CD8-positive, alpha-beta memory T cell (primary cell): Measurements from ENCODE around the gene GLT6D1. TPM values are rescaled to one million over a fixed set of nuclear protein-coding genes. Genes with fewer than 3 reads are reported as not detected.

Experiments used
- CTCF ChIA-PET: fragments of 350-600 bp; sonication (Branson Sonifier 250); formaldehyde crosslinking; loops from one replicate; lab custom pipeline; 2021; ENCODE audit warnings: antibody characterized with exemption; lab: Charles Lee
- POLR2A ChIA-PET: fragments of 350-600 bp; sonication (Branson Sonifier 250); formaldehyde crosslinking; loops from one replicate; lab custom pipeline; 2021; ENCODE audit warnings: antibody characterized with exemption; lab: Charles Lee
- DNase-seq, 5 donors: peaks; one replicate each; pipeline versions ENCODE4 v3.0.0 to v3.0.0-alpha.2; 2020 to 2022; ENCODE audit warnings: mixed read lengths in 1 of 5
- H3K27ac ChIP-seq: one replicate; pipeline ENCODE4 v1.7.0; 2013; ENCODE audit warnings: low read depth, mild to moderate bottlenecking, low read length, moderate library complexity
- H3K27me3 ChIP-seq: 2 replicates; pipeline ENCODE4 v1.7.0; 2013; ENCODE audit warnings: low read length, mild to moderate bottlenecking; ENCODE audit not compliant: insufficient read depth, poor library complexity, severe bottlenecking
- H3K36me3 ChIP-seq: 2 replicates; pipeline ENCODE4 v1.7.0; 2013; ENCODE audit warnings: mild to moderate bottlenecking, low read length, moderate library complexity; ENCODE audit not compliant: insufficient read depth
- H3K4me1 ChIP-seq: 2 replicates; pipeline ENCODE4 v1.7.0; 2013; ENCODE audit warnings: mild to moderate bottlenecking, low read length, moderate library complexity; ENCODE audit not compliant: insufficient read depth
- H3K4me3 ChIP-seq: 2 replicates; pipeline ENCODE4 v1.7.0; 2013; ENCODE audit warnings: mild to moderate bottlenecking, low read length
- H3K9me3 ChIP-seq: 2 replicates; pipeline ENCODE4 v1.7.0; 2013; ENCODE audit warnings: mild to moderate bottlenecking, low read length
- H3K27ac Mint-ChIP-seq, 8 donors: one replicate each; pipeline ENCODE4 v1.8.0; 2020 to 2021; ENCODE audit warnings: mixed read lengths in 8 of 8, mild to moderate bottlenecking in 6 of 8, inconsistent platforms in 3 of 8, moderate library complexity in 3 of 8
- H3K27me3 Mint-ChIP-seq, 2 donors: one replicate each; pipeline ENCODE4 v1.8.0; 2020 to 2021; ENCODE audit warnings: mixed read lengths in 2 of 2, mild to moderate bottlenecking in 1 of 2, moderate library complexity in 1 of 2
- H3K36me3 Mint-ChIP-seq, 3 donors: one replicate each; pipeline ENCODE4 v1.8.0; 2020 to 2021; ENCODE audit warnings: mixed read lengths in 3 of 3, inconsistent platforms in 1 of 3, mild to moderate bottlenecking in 1 of 3
- H3K4me1 Mint-ChIP-seq, 3 donors: one replicate each; pipeline ENCODE4 v1.8.0; 2020 to 2021; ENCODE audit warnings: mixed read lengths in 3 of 3, inconsistent platforms in 1 of 3, mild to moderate bottlenecking in 1 of 3
- H3K4me3 Mint-ChIP-seq, 7 donors: one replicate each; pipeline ENCODE4 v1.8.0; 2020 to 2021; ENCODE audit warnings: mixed read lengths in 7 of 7, mild to moderate bottlenecking in 6 of 7, moderate library complexity in 4 of 7, inconsistent platforms in 2 of 7
- H3K9me3 Mint-ChIP-seq, 5 donors: one replicate each; pipeline ENCODE4 v1.8.0; 2020 to 2022; ENCODE audit warnings: mixed read lengths in 5 of 5, mild to moderate bottlenecking in 3 of 5, moderate library complexity in 2 of 5, inconsistent platforms in 1 of 5
- polyA plus RNA-seq: library from polyadenylated mRNA; unstranded; fragments of 300-500 nt; fragmentation: Illumina TruSeq; gene quantifications from one replicate; pipeline ENCODE4 v1.2.3, GENCODE V29; 2021
- total RNA-seq, 2 experiments: library from RNA; stranded (reverse); gene quantifications; one replicate each; pipeline ENCODE4 v1.2.3, GENCODE V29; 2021

The GLT6D1 gene
- total and polyA plus RNA-seq, 3 experiments from 2014 or later, result not detected

- H3K9me3 Mint-ChIP-seq, result no peaks in the 10 kb centered on the region
- Histone ChIP-seq H3K9me3 (no peaks in the 10 kb centered on the region), H3K4me1 (no peaks in the 10 kb centered on the region), H3K36me3 (no peaks in the 10 kb centered on the region), H3K27ac (no peak overlapping the region), H3K4me3 (no peak overlapping the region), H3K27me3 (no peaks in the 10 kb centered on the region)
- no peaks in the 10 kb centered on the region for H3K4me1 Mint-ChIP-seq
- DNase-seq, result peak in 1 of 5 donors; percentile 29
- no peak overlapping the region for H3K27ac Mint-ChIP-seq
- H3K36me3 Mint-ChIP-seq, result no peaks in the 10 kb centered on the region
- CTCF ChIA-PET, result no interaction called here
- peaks cover 0 to 24% of the 10 kb centered on the region in 2 donors for H3K27me3 Mint-ChIP-seq
- POLR2A ChIA-PET, result no interaction called here
- H3K4me3 Mint-ChIP-seq, result no peak overlapping the region
Measured at GRCh38 chr9:135584934-135585333, 54.4 kb downstream of the GLT6D1 start.

GRCh38 chr9:135584371-135584770 lies 55.0 kb downstream of the GLT6D1 start:
- H3K4me1 Mint-ChIP-seq, result no peaks in the 10 kb centered on the region
- no peaks in the 10 kb centered on the region for H3K27me3 ChIP-seq
- peak in 1 of 5 donors; percentile 25 for DNase-seq
- ChIA-PET CTCF (no interaction called here), POLR2A (no interaction called here)
- H3K9me3 ChIP-seq, result no peaks in the 10 kb centered on the region
- no peak overlapping the region for H3K4me3 ChIP-seq
- no peak overlapping the region for H3K4me3 Mint-ChIP-seq
- no peaks in the 10 kb centered on the region for H3K36me3 Mint-ChIP-seq
- H3K27ac ChIP-seq, result no peak overlapping the region
- H3K9me3 Mint-ChIP-seq, result no peaks in the 10 kb centered on the region
- H3K27ac Mint-ChIP-seq, result no peak overlapping the region
- H3K27me3 Mint-ChIP-seq, result peaks cover 0 to 20% of the 10 kb centered on the region in 2 donors
- no peaks in the 10 kb centered on the region for H3K4me1 ChIP-seq
- no peaks in the 10 kb centered on the region for H3K36me3 ChIP-seq

GRCh38 chr9:135583688-135584011 lies 55.7 kb downstream of the GLT6D1 start:
- H3K27me3 Mint-ChIP-seq, result peaks cover 0 to 20% of the 10 kb centered on the region in 2 donors
- ChIA-PET CTCF (no interaction called here), POLR2A (no interaction called here)
- Histone ChIP-seq H3K9me3 (no peaks in the 10 kb centered on the region), H3K36me3 (no peaks in the 10 kb centered on the region), H3K4me3 (no peak overlapping the region), H3K27me3 (no peaks in the 10 kb centered on the region), H3K4me1 (no peaks in the 10 kb centered on the region), H3K27ac (no peak overlapping the region)
- H3K27ac Mint-ChIP-seq, result no peak overlapping the region
- no peak overlapping the region for H3K4me3 Mint-ChIP-seq
- H3K9me3 Mint-ChIP-seq, result no peaks in the 10 kb centered on the region
- H3K4me1 Mint-ChIP-seq, result no peaks in the 10 kb centered on the region
- H3K36me3 Mint-ChIP-seq, result no peaks in the 10 kb centered on the region
- no peak for DNase-seq

GRCh38 chr9:135582966-135583687 lies 56.2 kb downstream of the GLT6D1 start:
- Mint-ChIP-seq H3K27ac (no peak overlapping the region), H3K4me3 (no peak overlapping the region), H3K9me3 (no peaks in the 10 kb centered on the region), H3K4me1 (no peaks in the 10 kb centered on the region), H3K36me3 (no peaks in the 10 kb centered on the region), H3K27me3 (peaks cover 0 to 20% of the 10 kb centered on the region in 2 donors)
- Histone ChIP-seq H3K4me3 (no peak overlapping the region), H3K36me3 (no peaks in the 10 kb centered on the region), H3K27me3 (no peaks in the 10 kb centered on the region), H3K9me3 (no peaks in the 10 kb centered on the region), H3K27ac (no peak overlapping the region), H3K4me1 (no peaks in the 10 kb centered on the region)
- DNase-seq, result no peak
- ChIA-PET POLR2A (no interaction called here), CTCF (no interaction called here)

- H3K4me1 ChIP-seq, result no peaks in the 10 kb centered on the region
- no peak for DNase-seq
- Mint-ChIP-seq H3K4me1 (no peaks in the 10 kb centered on the region), H3K9me3 (no peaks in the 10 kb centered on the region), H3K4me3 (no peak overlapping the region), H3K36me3 (no peaks in the 10 kb centered on the region), H3K27me3 (peaks cover 0 to 20% of the 10 kb centered on the region in 2 donors), H3K27ac (no peak overlapping the region)
- no peak overlapping the region for H3K4me3 ChIP-seq
- ChIA-PET CTCF (no interaction called here), POLR2A (no interaction called here)
- H3K36me3 ChIP-seq, result no peaks in the 10 kb centered on the region
- H3K9me3 ChIP-seq, result no peaks in the 10 kb centered on the region
- H3K27me3 ChIP-seq, result no peaks in the 10 kb centered on the region
- H3K27ac ChIP-seq, result no peak overlapping the region
Measured at GRCh38 chr9:135582541-135582940, 56.8 kb downstream of the GLT6D1 start.

GRCh38 chr9:135581636-135582426 lies 57.5 kb downstream of the GLT6D1 start:
- H3K27ac Mint-ChIP-seq, result no peak overlapping the region
- ChIA-PET CTCF (no interaction called here), POLR2A (no interaction called here)
- no peak overlapping the region for H3K4me3 Mint-ChIP-seq
- H3K36me3 ChIP-seq, result no peaks in the 10 kb centered on the region
- H3K27me3 Mint-ChIP-seq, result peaks cover 0 to 21% of the 10 kb centered on the region in 2 donors
- no peaks in the 10 kb centered on the region for H3K9me3 ChIP-seq
- H3K4me1 ChIP-seq, result no peaks in the 10 kb centered on the region
- no peak overlapping the region for H3K27ac ChIP-seq
- no peak overlapping the region for H3K4me3 ChIP-seq
- H3K27me3 ChIP-seq, result no peaks in the 10 kb centered on the region
- no peaks in the 10 kb centered on the region for H3K36me3 Mint-ChIP-seq
- DNase-seq, result no peak
- H3K9me3 Mint-ChIP-seq, result no peaks in the 10 kb centered on the region
- H3K4me1 Mint-ChIP-seq, result no peaks in the 10 kb centered on the region

GRCh38 chr9:135580664-135581380 lies 58.5 kb downstream of the GLT6D1 start:
- H3K36me3 Mint-ChIP-seq, result no peaks in the 10 kb centered on the region
- ChIA-PET POLR2A (no interaction called here), CTCF (no interaction called here)
- no peak overlapping the region for H3K4me3 Mint-ChIP-seq
- Histone ChIP-seq H3K4me3 (no peak overlapping the region), H3K9me3 (no peaks in the 10 kb centered on the region), H3K27ac (no peak overlapping the region), H3K4me1 (no peaks in the 10 kb centered on the region), H3K27me3 (no peaks in the 10 kb centered on the region), H3K36me3 (no peaks in the 10 kb centered on the region)
- no peak for DNase-seq
- H3K4me1 Mint-ChIP-seq, result no peaks in the 10 kb centered on the region
- H3K27me3 Mint-ChIP-seq, result peaks cover 3 to 25% of the 10 kb centered on the region in 2 donors
- no peaks in the 10 kb centered on the region for H3K9me3 Mint-ChIP-seq
- no peak overlapping the region for H3K27ac Mint-ChIP-seq
